Endothelial cell of umbilical vein (primary cell): ENCODE measurements around the gene CTDP1. TPM values are rescaled to one million over a fixed set of nuclear protein-coding genes. Genes with fewer than 3 reads are reported as not detected.

Experiments used
- BruUV-seq: library from RNA; stranded (reverse); fragments of 400-500 nt; replicated peaks from 2 replicates; lab custom pipeline; 2021; lab: Mats Ljungman, UMichigan
- CTCF ChIA-PET: fragments of 300-600, 350-600 bp; sonication (Branson Sonifier 250); formaldehyde crosslinking; loops from one replicate; lab custom pipeline; 2021; ENCODE audit warnings: antibody characterized with exemption, inconsistent platforms; lab: Charles Lee
- POLR2A ChIA-PET: fragments of 300-600, 350-600 bp; sonication (Branson Sonifier 250); formaldehyde crosslinking; loops from one replicate; lab custom pipeline; 2021; ENCODE audit warnings: antibody characterized with exemption, inconsistent platforms; lab: Charles Lee
- DNase-seq: peaks from one replicate; pipeline ENCODE4 v3.0.0-alpha.2; 2011; ENCODE audit warnings: low read depth, low spot score
- FAIRE-seq: peaks from 2 replicates; lab custom pipeline; 2011; peaks lifted over from hg19 to GRCh38; lab: Jason Lieb, UNC
- H2AFZ ChIP-seq: 2 replicates; pipeline ENCODE4 v1.6.0; 2012; ENCODE audit warnings: low read depth, low read length, control low read depth, inconsistent platforms
- H3K27ac ChIP-seq: 2 replicates; pipeline ENCODE4 v1.5.1; 2011; ENCODE audit warnings: low read depth, mild to moderate bottlenecking, control low read depth, low read length, moderate library complexity; ENCODE audit not compliant: insufficient read depth
- H3K27me3 ChIP-seq, 2 experiments: 2 replicates each; pipeline versions ENCODE4 v1.6.0 to v1.6.1; 2011; ENCODE audit warnings: low read length in 2 of 2, mixed read lengths in 1 of 2; ENCODE audit not compliant: control insufficient read depth in 2 of 2, insufficient read depth in 2 of 2
- H3K36me3 ChIP-seq, 2 experiments: 2 replicates in 1 of 2; 3 replicates in 1 of 2; pipeline ENCODE4 v1.5.1; 2011; ENCODE audit warnings: low read length in 2 of 2, mild to moderate bottlenecking in 1 of 2, moderate library complexity in 1 of 2; ENCODE audit not compliant: control insufficient read depth in 2 of 2, insufficient read depth in 2 of 2; ENCODE audit errors: extremely low read depth in 1 of 2
- H3K4me1 ChIP-seq: 3 replicates; pipeline ENCODE4 v1.5.1; 2011; ENCODE audit warnings: mild to moderate bottlenecking, low read length; ENCODE audit not compliant: control insufficient read depth, insufficient read depth; ENCODE audit errors: extremely low read depth
- H3K4me2 ChIP-seq: 2 replicates; pipeline ENCODE4 v1.6.1; 2011; ENCODE audit warnings: low read length, control low read depth, mixed read lengths; ENCODE audit not compliant: insufficient read depth
- H3K4me3 ChIP-seq, 3 experiments: fragments of 200-600 bp in 1 of 3; sonication (generic), shearing (Covaris generic) in 1 of 3; replicated peaks in 1 of 3; 2 replicates each; pipeline ENCODE4 v1.5.1; 2011 to 2016; ENCODE audit warnings: control low read depth in 3 of 3, low read length in 3 of 3, mild to moderate bottlenecking in 2 of 3, inconsistent platforms in 1 of 3, low read depth in 1 of 3, moderate library complexity in 1 of 3; ENCODE audit not compliant: insufficient read depth in 1 of 3
- H3K79me2 ChIP-seq: 2 replicates; pipeline ENCODE4 v1.6.0; 2012; ENCODE audit warnings: low read length, inconsistent platforms; ENCODE audit not compliant: control insufficient read depth, insufficient read depth
- H3K9ac ChIP-seq: replicated peaks from 2 replicates; pipeline ENCODE3; 2011; ENCODE audit warnings: low read length, control low read depth; ENCODE audit not compliant: insufficient read depth; ENCODE audit errors: extremely low read depth
- H3K9me1 ChIP-seq: replicated peaks from 3 replicates; pipeline ENCODE4 v1.6.0; 2011; ENCODE audit warnings: mild to moderate bottlenecking, low read length; ENCODE audit not compliant: control insufficient read depth, insufficient read depth; ENCODE audit errors: extremely low read depth
- H3K9me3 ChIP-seq: replicated peaks from 2 replicates; pipeline ENCODE4 v1.5.1; 2012; ENCODE audit warnings: low read length, inconsistent platforms; ENCODE audit not compliant: control insufficient read depth, insufficient read depth
- H4K20me1 ChIP-seq: replicated peaks from 2 replicates; pipeline ENCODE3; 2011; ENCODE audit warnings: mild to moderate bottlenecking, low read length; ENCODE audit not compliant: control insufficient read depth, insufficient read depth; ENCODE audit errors: extremely low read depth
- CTCF ChIP-seq, 2 donors: IDR thresholded peaks; 1 replicate in 1 of 2; 2 replicates in 1 of 2; pipeline ENCODE4 v1.5.1; 2011; ENCODE audit warnings: low read length in 2 of 2, mild to moderate bottlenecking in 2 of 2, moderate library complexity in 2 of 2, control low read depth in 1 of 2, inconsistent platforms in 1 of 2, low read depth in 1 of 2; ENCODE audit not compliant: insufficient read depth in 1 of 2; ENCODE audit errors: extremely low read depth in 1 of 2
- EZH2 ChIP-seq: IDR thresholded peaks from 2 replicates; pipeline ENCODE4 v1.6.1; 2012; ENCODE audit warnings: borderline replicate concordance, low read depth, mild to moderate bottlenecking, moderate library complexity, low read length, inconsistent platforms; ENCODE audit not compliant: severe bottlenecking
- FOS ChIP-seq: IDR thresholded peaks from 2 replicates; pipeline ENCODE4 v1.6.1; 2011; ENCODE audit warnings: mild to moderate bottlenecking, low read length, moderate library complexity, borderline replicate concordance; ENCODE audit not compliant: insufficient read depth
- GATA2 ChIP-seq: IDR thresholded peaks from 2 replicates; pipeline ENCODE4 v1.7.0; 2011; ENCODE audit warnings: low read depth, mild to moderate bottlenecking, moderate library complexity, mixed read lengths, low read length; ENCODE audit not compliant: insufficient read length, insufficient read depth
- JUN ChIP-seq: IDR thresholded peaks from 2 replicates; pipeline ENCODE4 v1.6.1; 2011; ENCODE audit warnings: borderline replicate concordance, low read depth; ENCODE audit not compliant: insufficient read length, insufficient read depth
- POLR2AphosphoS5 ChIP-seq: IDR thresholded peaks from 2 replicates; pipeline ENCODE4 v1.6.1; 2012; ENCODE audit warnings: low read depth, mild to moderate bottlenecking, control low read depth, low read length, moderate library complexity; ENCODE audit not compliant: insufficient read depth
- dilution Hi-C: fragments of 300-500 bp; cut with MboI; formaldehyde crosslinking; loops from one replicate; pipeline ENCODE4 v1.15.0; 2019; ENCODE audit warnings: low sequenced_read_pairs; ENCODE audit not compliant: extremely low pct_ligation_motif_present
- intact Hi-C: fragments of 100-400 bp; cut with micrococcal nuclease; formaldehyde crosslinking; loops from one replicate; pipeline ENCODE4 v1.10.0; 2022
- polyA plus RNA-seq, 4 experiments: library from polyadenylated mRNA; depleted of rRNA in 3 of 4; stranded (reverse) in 3 of 4; unstranded in 1 of 4; fragments of >200 nt; gene quantifications; 2 replicates each; pipeline versions ENCODE4 v1.2.1 to v1.2.3, GENCODE V29; 2011 to 2012; ENCODE audit warnings: missing spikeins in 1 of 4
- total RNA-seq: library from RNA; stranded (reverse); gene quantifications from 2 replicates; pipeline ENCODE4 v1.2.3, GENCODE V29; 2021

Gene CTDP1
- total and polyA plus RNA-seq, 2 donors (not counting 3 experiments of a cell fraction or from before 2014, with no cell fraction given) = 15.3 to 27.6 TPM

DNA sequence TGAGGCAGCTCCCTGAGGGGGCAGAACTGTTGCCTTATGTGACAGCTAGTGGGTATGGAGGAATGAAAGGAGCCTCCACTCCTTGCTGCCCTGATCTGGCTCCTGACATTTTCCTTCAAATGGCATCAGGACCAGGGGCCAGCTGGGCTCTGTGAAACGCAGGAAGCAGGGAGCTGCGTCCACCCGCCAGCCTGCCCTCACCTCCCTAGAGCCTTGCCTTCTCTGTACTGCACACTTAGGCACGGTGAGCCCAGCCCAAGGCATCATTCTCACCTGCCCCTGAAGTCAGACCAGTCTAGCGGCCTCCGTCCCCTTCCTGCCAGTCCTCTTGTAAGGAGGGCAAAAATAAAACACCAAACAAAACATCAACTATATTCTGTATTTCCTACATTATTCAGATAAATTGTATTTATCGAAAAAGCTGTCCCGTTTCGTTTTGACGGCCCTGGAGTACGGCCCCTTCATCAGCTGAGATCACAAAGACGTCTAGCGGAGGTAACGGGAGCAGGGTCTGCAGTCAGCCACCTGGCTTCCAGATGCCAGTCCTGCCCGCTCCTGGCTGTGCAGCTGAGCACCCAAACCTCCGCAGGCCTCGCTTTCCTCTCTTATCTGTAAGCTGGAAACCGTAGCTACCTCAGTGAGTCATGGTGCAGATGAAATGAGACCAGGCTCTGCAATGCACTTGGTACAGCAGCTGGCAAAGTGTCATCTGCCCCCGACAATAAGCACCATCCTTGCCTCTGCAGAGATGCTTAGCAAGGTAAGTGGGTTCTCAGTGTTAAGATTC lies 6.9 kb upstream of the CTDP1 start:
- Histone ChIP-seq H3K9ac (no peak overlapping the region), H3K4me1 (no peaks in the 10 kb centered on the region), H3K4me3 (no peak overlapping the region), H3K27me3 (no peaks in the 10 kb centered on the region), H2AFZ (no peak overlapping the region), H3K36me3 (peaks cover 0 to 3% of the 10 kb centered on the region in 2 experiments), H3K79me2 (no peaks in the 10 kb centered on the region), H3K9me1 (no peaks in the 10 kb centered on the region), H3K4me2 (no peak overlapping the region), H4K20me1 (no peaks in the 10 kb centered on the region), H3K9me3 (no peaks in the 10 kb centered on the region), H3K27ac (no peak overlapping the region)
- no TSS peak for BruUV-seq
- POLR2A ChIA-PET = no interaction called here
- FAIRE-seq (no peak), DNase-seq (no peak)
- no peak for TF ChIP-seq JUN
- no peak for TF ChIP-seq EZH2
- no peak for TF ChIP-seq GATA2
- TF ChIP-seq POLR2AphosphoS5 = no peak
- no peak for TF ChIP-seq FOS
- no peak for TF ChIP-seq CTCF (IDR thresholded peaks at IDR 0.05; ENCODE audit: extremely low read depth in 1 of 2, insufficient read depth in 1 of 2, low read depth in 1 of 2, low read length in 2 of 2)
- dilution Hi-C loops = no loop called here
- CTCF ChIA-PET = interaction anchor here (0.6 to 1.1 kb wide), 2 partner anchors 13 to 174 kb away, joined by 3 read pairs; no protein-coding TSS in a partner anchor
- intact Hi-C loops = no loop called here
